K562 (cell line): ENCODE data around the gene ALDH16A1. TPM values are rescaled to one million over a fixed set of nuclear protein-coding genes. Genes with fewer than 3 reads are reported as not detected.

ENCODE experiments used
- AFF1 ChIP-seq, 2 experiments: fragments of 450-650 bp; IDR thresholded peaks; 2 replicates each; pipeline ENCODE4 v1.6.1; 2018; ENCODE audit warnings: mild to moderate bottlenecking in 2 of 2, low read depth in 1 of 2; ENCODE audit not compliant: partially characterized antibody in 2 of 2
- FOXA3 ChIP-seq, 2 experiments: fragments of 450-650 bp in 1 of 2; sonication (generic) in 1 of 2; formaldehyde crosslinking; IDR thresholded peaks in 1 of 2; conservative IDR thresholded peaks in 1 of 2; 2 replicates each; pipeline versions ENCODE4 v1.4.0 to v1.8.0; 2020 to 2022; ENCODE audit warnings: mild to moderate bottlenecking in 2 of 2, missing genetic modification reagents in 1 of 2
- HDAC6 ChIP-seq: IDR thresholded peaks from 2 replicates; pipeline ENCODE4 v1.6.1; 2012; ENCODE audit warnings: low read depth, mild to moderate bottlenecking, control low read depth, inconsistent platforms, low read length, moderate library complexity
- IRF2 ChIP-seq: sonication (generic); formaldehyde crosslinking; IDR thresholded peaks from 2 replicates; pipeline ENCODE4 v1.8.1; 2022; ENCODE audit warnings: mild to moderate bottlenecking, missing genetic modification reagents
- MNT ChIP-seq, 2 experiments: fragments of 450-650 bp; conservative IDR thresholded peaks; 2 replicates each; pipeline ENCODE4 v1.6.1; 2017; ENCODE audit warnings: mild to moderate bottlenecking in 2 of 2, moderate library complexity in 2 of 2
- RBBP5 ChIP-seq: fragments of 200-600 bp; sonication (generic); IDR thresholded peaks from 2 replicates; pipeline ENCODE4 v1.6.1; 2012; ENCODE audit warnings: borderline replicate concordance, mild to moderate bottlenecking, low read length, control low read depth, inconsistent platforms; ENCODE audit not compliant: insufficient read depth, poor library complexity, severe bottlenecking
- SAFB ChIP-seq: fragments of 200-400 bp; formaldehyde crosslinking; IDR thresholded peaks from 2 replicates; pipeline ENCODE4 v1.6.1; 2017; ENCODE audit warnings: low read depth, low read length, borderline replicate concordance
- SOX6 ChIP-seq: fragments of 450-650 bp; IDR thresholded peaks from 2 replicates; pipeline ENCODE4 v1.6.1; 2014; ENCODE audit warnings: mild to moderate bottlenecking
- TGIF2 ChIP-seq: sonication (generic); formaldehyde crosslinking; IDR thresholded peaks from 2 replicates; pipeline ENCODE4 v1.8.1; 2022; ENCODE audit warnings: mild to moderate bottlenecking, missing genetic modification reagents, moderate library complexity
- THAP12 ChIP-seq: fragments of 250-450 bp; sonication (Bioruptor Pico); IDR thresholded peaks from 2 replicates; pipeline ENCODE4 v1.9.0; 2021; ENCODE audit warnings: mild to moderate bottlenecking, inconsistent platforms
- polyA plus RNA-seq, 8 experiments: library from polyadenylated mRNA; depleted of rRNA in 4 of 8; stranded (reverse) in 5 of 8; unstranded in 3 of 8; fragments of >200 nt; fragmentation: Nextera tagmentation in 2 of 8; fragmentation: Illumina TruSeq in 1 of 8; extraction: Ambion mirVana in 2 of 8; extraction: Trizol in 1 of 8; gene quantifications; 2 replicates each; pipeline versions ENCODE4 v1.2.1 to v1.2.3, GENCODE V29; 2011 to 2014; ENCODE audit warnings: inconsistent platforms in 1 of 8, missing spikeins in 1 of 8
- total RNA-seq, 7 experiments: library from RNA; depleted of rRNA in 6 of 7; stranded (reverse); fragments of >200 nt in 6 of 7; fragmentation: Illumina TruSeq in 2 of 7; extraction: Trizol in 2 of 7; gene quantifications; 2 replicates each; pipeline versions ENCODE4 v1.2.1 to v1.2.3, GENCODE V29; 2011 to 2021; ENCODE audit warnings: low replicate concordance in 1 of 7
- TF ChIP-seq, protein P1 (sequence below), 2 experiments: fragments of 150-350 bp in 1 of 2; IDR thresholded peaks; 2 replicates each; pipeline ENCODE4 v1.6.1; 2012 to 2016; ENCODE audit warnings: low read depth in 2 of 2, low read length in 2 of 2, mild to moderate bottlenecking in 1 of 2, moderate library complexity in 1 of 2

Gene ALDH16A1
- total and polyA plus RNA-seq, 9 of the 15 experiments (the other 6 are each of a cell fraction or from before 2014, with no cell fraction given): 2.2 to 52.2 (median 7.6) TPM

DNA sequence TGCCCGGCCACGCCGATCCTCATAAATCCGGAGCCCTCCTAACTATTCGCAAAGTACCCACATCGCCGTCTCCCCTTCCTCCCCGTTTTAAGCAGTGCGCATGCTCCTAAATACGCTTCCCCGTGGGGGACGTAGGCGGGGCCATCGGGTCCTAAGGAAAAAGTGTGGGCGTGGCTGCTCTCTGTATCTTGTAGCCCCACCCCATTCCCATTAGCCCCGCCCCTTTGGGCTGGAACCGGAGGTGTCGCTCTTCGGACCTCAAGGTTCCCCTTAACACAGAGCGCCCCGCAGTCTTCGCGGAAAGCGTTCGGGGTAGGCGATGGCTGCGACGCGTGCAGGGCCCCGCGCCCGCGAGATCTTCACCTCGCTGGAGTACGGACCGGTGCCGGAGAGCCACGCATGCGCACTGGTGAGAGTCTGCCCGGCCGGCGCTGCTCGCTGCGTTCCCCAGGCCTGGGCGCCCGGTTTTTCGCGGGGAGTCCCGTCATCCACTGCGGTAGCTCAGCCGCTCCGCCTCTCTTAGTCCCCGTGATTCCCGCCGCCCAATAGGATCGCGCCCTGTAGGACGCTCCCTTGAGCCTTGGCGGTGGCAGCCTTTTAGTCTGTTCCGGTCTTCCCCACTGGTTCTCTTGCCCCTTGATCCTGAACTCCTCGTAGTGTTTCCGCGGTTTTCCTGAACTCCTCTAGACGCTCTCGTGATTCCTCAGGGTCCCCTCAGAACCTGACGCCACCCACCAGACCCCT lies at the start of gene ALDH16A1 (continued):
- TF ChIP-seq AFF1 (IDR thresholded peaks at IDR 0.05; ENCODE audit: low read depth in 1 of 2, partially characterized antibody in 2 of 2): peak; percentile 84 to 86
- TF ChIP-seq HDAC6: no peak
- 0 out of 2 replicates have a peak, but pooled peaks have one; percentile 27 for TF ChIP-seq SOX6
- peak in 1 of 2 experiments; percentile 74; a peak in 3 of 4 replicates for TF ChIP-seq MNT (conservative IDR thresholded peaks at IDR 0.05)
- TF ChIP-seq RBBP5: peak; percentile 61
- TF ChIP-seq SAFB: no peak
- no peak for TF ChIP-seq FOXA3 (CRISPR knock-in tag; conservative IDR thresholded peaks at IDR 0.05 in 1 of 2, IDR thresholded peaks at IDR 0.05 in 1 of 2)
- no peak for TF ChIP-seq TGIF2 (CRISPR knock-in tag)
- TF ChIP-seq, protein P1, sequence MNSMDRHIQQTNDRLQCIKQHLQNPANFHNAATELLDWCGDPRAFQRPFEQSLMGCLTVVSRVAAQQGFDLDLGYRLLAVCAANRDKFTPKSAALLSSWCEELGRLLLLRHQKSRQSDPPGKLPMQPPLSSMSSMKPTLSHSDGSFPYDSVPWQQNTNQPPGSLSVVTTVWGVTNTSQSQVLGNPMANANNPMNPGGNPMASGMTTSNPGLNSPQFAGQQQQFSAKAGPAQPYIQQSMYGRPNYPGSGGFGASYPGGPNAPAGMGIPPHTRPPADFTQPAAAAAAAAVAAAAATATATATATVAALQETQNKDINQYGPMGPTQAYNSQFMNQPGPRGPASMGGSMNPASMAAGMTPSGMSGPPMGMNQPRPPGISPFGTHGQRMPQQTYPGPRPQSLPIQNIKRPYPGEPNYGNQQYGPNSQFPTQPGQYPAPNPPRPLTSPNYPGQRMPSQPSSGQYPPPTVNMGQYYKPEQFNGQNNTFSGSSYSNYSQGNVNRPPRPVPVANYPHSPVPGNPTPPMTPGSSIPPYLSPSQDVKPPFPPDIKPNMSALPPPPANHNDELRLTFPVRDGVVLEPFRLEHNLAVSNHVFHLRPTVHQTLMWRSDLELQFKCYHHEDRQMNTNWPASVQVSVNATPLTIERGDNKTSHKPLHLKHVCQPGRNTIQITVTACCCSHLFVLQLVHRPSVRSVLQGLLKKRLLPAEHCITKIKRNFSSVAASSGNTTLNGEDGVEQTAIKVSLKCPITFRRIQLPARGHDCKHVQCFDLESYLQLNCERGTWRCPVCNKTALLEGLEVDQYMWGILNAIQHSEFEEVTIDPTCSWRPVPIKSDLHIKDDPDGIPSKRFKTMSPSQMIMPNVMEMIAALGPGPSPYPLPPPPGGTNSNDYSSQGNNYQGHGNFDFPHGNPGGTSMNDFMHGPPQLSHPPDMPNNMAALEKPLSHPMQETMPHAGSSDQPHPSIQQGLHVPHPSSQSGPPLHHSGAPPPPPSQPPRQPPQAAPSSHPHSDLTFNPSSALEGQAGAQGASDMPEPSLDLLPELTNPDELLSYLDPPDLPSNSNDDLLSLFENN (IDR thresholded peaks at IDR 0.05; ENCODE audit: low read depth in 2 of 2, low read length in 2 of 2): peak in 1 of 2 experiments; percentile 60; a peak in 1 of 4 replicates
- TF ChIP-seq THAP12 (CRISPR knock-in tag): peak; percentile 57; the same call in 1 of the 2 replicates
- no peak for TF ChIP-seq IRF2 (CRISPR knock-in tag)
